ENCODE results near the gene AGO1. TPM values are rescaled to one million over a fixed set of nuclear protein-coding genes. Genes with fewer than 3 reads are reported as not detected.

AGO1 gene
- total and polyA plus RNA-seq, 2 donors (not counting 1 experiment from before 2014, with no cell fraction given), result 10.1 to 41.3 TPM

DNA sequence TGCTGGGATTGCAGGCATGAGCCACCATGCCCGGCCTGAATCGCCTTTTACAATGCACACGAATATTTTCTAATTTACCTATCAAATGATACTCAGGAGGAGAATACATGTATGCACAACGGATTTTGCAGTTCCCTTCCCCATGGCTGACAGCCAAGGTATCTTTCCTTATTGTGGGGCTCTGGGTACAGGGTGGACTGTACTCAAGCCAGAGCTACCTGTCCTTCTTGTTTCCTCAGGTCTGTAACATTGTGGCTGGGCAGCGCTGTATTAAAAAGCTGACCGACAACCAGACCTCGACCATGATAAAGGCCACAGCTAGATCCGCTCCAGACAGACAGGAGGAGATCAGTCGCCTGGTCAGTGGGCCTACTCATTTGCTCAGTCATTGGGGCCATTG lies 18.2 kb downstream of the AGO1 start:
- DNase-seq, result no peak
- Histone ChIP-seq H3K36me3 (replicated peaks in 1 of 2; ENCODE audit: control extremely low read depth in 1 of 2, control insufficient read depth in 1 of 2, extremely low read depth in 1 of 2, insufficient read depth in 2 of 2, low read length in 1 of 2) (peaks cover 3 to 53% of the 10 kb centered on the region in 2 experiments), H3K4me1 (ENCODE audit: control insufficient read depth in 2 of 2, insufficient read depth in 2 of 2, low read length in 2 of 2) (no peaks in the 10 kb centered on the region), H2AFZ (ENCODE audit: insufficient read depth, low read depth, low read length, poor library complexity, severe bottlenecking) (no peak overlapping the region), H3K27me3 (replicated peaks in 1 of 4; ENCODE audit: control extremely low read depth in 1 of 4, control insufficient read depth in 3 of 4, insufficient read depth in 4 of 4, low read length in 3 of 4) (no peaks in the 10 kb centered on the region), H3K9ac (ENCODE audit: low read length) (no peak overlapping the region), H3K4me2 (replicated peaks; ENCODE audit: low read depth, low read length, poor library complexity, severe bottlenecking) (no peak overlapping the region), H3K4me3 (ENCODE audit: control extremely low read depth in 1 of 5, extremely low read depth in 1 of 5, insufficient read depth in 1 of 5, low read depth in 2 of 5, low read length in 4 of 5) (no peak overlapping the region), H3K9me3 (ENCODE audit: control extremely low read depth in 1 of 3, control insufficient read depth in 2 of 3, insufficient read depth in 1 of 3, low read length in 2 of 3) (no peaks in the 10 kb centered on the region), H3K27ac (ENCODE audit: low read length in 2 of 2) (no peak overlapping the region), H3K79me2 (ENCODE audit: control insufficient read depth, insufficient read depth, low read length) (peaks cover 3% of the 10 kb centered on the region), H4K20me1 (ENCODE audit: control insufficient read depth, insufficient read depth, low read length, poor library complexity, severe bottlenecking) (no peaks in the 10 kb centered on the region)
- H3K4me3 Mint-ChIP-seq, result no peak overlapping the region
- WGBS (ENCODE audit: insufficient coverage), result 97% methylated on average over 9 of the region's 9 CpGs
- ChIA-PET CTCF (interaction anchor here (1.9 kb wide), 1 partner anchor 18 kb away, joined by 6 read pairs; the partner anchor contains the start of gene AGO1), POLR2A (no interaction called here)
- peaks cover 3% of the 10 kb centered on the region for H3K4me1 Mint-ChIP-seq
- no peaks in the 10 kb centered on the region for H3K9me3 Mint-ChIP-seq (ENCODE audit: insufficient read depth)
- ATAC-seq (ENCODE audit: low read depth), result no peak
- H3K27me3 Mint-ChIP-seq, result no peaks in the 10 kb centered on the region
- TF ChIP-seq, protein P1, sequence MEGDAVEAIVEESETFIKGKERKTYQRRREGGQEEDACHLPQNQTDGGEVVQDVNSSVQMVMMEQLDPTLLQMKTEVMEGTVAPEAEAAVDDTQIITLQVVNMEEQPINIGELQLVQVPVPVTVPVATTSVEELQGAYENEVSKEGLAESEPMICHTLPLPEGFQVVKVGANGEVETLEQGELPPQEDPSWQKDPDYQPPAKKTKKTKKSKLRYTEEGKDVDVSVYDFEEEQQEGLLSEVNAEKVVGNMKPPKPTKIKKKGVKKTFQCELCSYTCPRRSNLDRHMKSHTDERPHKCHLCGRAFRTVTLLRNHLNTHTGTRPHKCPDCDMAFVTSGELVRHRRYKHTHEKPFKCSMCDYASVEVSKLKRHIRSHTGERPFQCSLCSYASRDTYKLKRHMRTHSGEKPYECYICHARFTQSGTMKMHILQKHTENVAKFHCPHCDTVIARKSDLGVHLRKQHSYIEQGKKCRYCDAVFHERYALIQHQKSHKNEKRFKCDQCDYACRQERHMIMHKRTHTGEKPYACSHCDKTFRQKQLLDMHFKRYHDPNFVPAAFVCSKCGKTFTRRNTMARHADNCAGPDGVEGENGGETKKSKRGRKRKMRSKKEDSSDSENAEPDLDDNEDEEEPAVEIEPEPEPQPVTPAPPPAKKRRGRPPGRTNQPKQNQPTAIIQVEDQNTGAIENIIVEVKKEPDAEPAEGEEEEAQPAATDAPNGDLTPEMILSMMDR (IDR thresholded peaks at IDR 0.05), result no peak
- TF ChIP-seq EZH2 (IDR thresholded peaks at IDR 0.05; ENCODE audit: borderline replicate concordance, insufficient read depth, low read depth, low read length, poor library complexity, severe bottlenecking), result no peak
- H3K27ac Mint-ChIP-seq, result no peak overlapping the region
- intact Hi-C loops (cut with micrococcal nuclease), result no loop called here

DNA sequence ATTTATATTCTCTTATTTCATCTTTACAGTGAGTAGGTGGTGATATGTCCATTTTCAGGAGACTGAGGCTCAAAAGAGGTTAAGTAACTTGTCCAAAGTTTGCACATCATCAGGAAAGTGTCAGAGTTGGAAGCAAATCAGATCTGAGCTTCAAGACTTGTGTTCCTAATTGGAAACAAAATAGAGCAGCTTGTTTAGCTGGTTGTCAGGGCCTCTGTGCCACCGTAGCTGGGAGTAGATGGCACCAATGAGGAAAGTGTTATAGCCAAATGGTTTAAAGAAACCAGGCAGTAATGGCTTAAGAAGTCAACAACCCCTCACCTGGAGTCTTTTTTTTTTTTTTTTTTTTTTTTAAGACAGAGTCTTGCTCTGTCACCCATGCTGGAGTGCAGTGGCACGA lies 19.7 kb downstream of the AGO1 start:
- H3K9me3 Mint-ChIP-seq (ENCODE audit: insufficient read depth), result no peaks in the 10 kb centered on the region
- 100% methylated on average over 1 of the region's 2 CpGs for WGBS (ENCODE audit: insufficient coverage)
- Histone ChIP-seq H3K9me3 (ENCODE audit: control extremely low read depth in 1 of 3, control insufficient read depth in 2 of 3, insufficient read depth in 1 of 3, low read length in 2 of 3) (no peaks in the 10 kb centered on the region), H3K27ac (ENCODE audit: low read length in 2 of 2) (no peak overlapping the region), H4K20me1 (ENCODE audit: control insufficient read depth, insufficient read depth, low read length, poor library complexity, severe bottlenecking) (no peaks in the 10 kb centered on the region), H3K36me3 (replicated peaks in 1 of 2; ENCODE audit: control extremely low read depth in 1 of 2, control insufficient read depth in 1 of 2, extremely low read depth in 1 of 2, insufficient read depth in 2 of 2, low read length in 1 of 2) (peaks cover 3 to 56% of the 10 kb centered on the region in 2 experiments), H3K9ac (ENCODE audit: low read length) (no peak overlapping the region), H2AFZ (ENCODE audit: insufficient read depth, low read depth, low read length, poor library complexity, severe bottlenecking) (no peak overlapping the region), H3K4me2 (replicated peaks; ENCODE audit: low read depth, low read length, poor library complexity, severe bottlenecking) (no peak overlapping the region), H3K79me2 (ENCODE audit: control insufficient read depth, insufficient read depth, low read length) (peaks cover 3% of the 10 kb centered on the region), H3K4me1 (ENCODE audit: control insufficient read depth in 2 of 2, insufficient read depth in 2 of 2, low read length in 2 of 2) (no peaks in the 10 kb centered on the region), H3K27me3 (replicated peaks in 1 of 4; ENCODE audit: control extremely low read depth in 1 of 4, control insufficient read depth in 3 of 4, insufficient read depth in 4 of 4, low read length in 3 of 4) (no peaks in the 10 kb centered on the region), H3K4me3 (ENCODE audit: control extremely low read depth in 1 of 5, extremely low read depth in 1 of 5, insufficient read depth in 1 of 5, low read depth in 2 of 5, low read length in 4 of 5) (no peak overlapping the region)
- intact Hi-C loops (cut with micrococcal nuclease), result no loop called here
- POLR2A ChIA-PET, result no interaction called here
- DNase-seq, result no peak
- no peak for ATAC-seq (ENCODE audit: low read depth)
- CTCF ChIA-PET, result no interaction called here
- no peak for TF ChIP-seq EZH2 (IDR thresholded peaks at IDR 0.05; ENCODE audit: borderline replicate concordance, insufficient read depth, low read depth, low read length, poor library complexity, severe bottlenecking)
- TF ChIP-seq, protein P1 (IDR thresholded peaks at IDR 0.05), result no peak
- no peaks in the 10 kb centered on the region for H3K27me3 Mint-ChIP-seq
- no peak overlapping the region for H3K4me3 Mint-ChIP-seq
- peaks cover 3% of the 10 kb centered on the region for H3K4me1 Mint-ChIP-seq
- no peak overlapping the region for H3K27ac Mint-ChIP-seq
